ENCODE measurements around the gene TMED1.

- TF ChIP-seq POLR2AphosphoS5 (IDR thresholded peaks at IDR 0.05; ENCODE audit: borderline replicate concordance, low read depth, low read length) = no peak
- TF ChIP-seq EZH2 (IDR thresholded peaks at IDR 0.05) = no peak
- TF ChIP-seq FOXP2 (optimal IDR thresholded peaks at IDR 0.05; ENCODE audit: control extremely low read depth, extremely low read length, insufficient read depth) = no peak
Measured at GRCh38 chr19:10864538-10864899, 28.5 kb upstream of the TMED1 start.
